Heart right ventricle (tissue), 16 donors: ENCODE data around the gene USH2A. TPM values are rescaled to one million over a fixed set of nuclear protein-coding genes. Genes with fewer than 3 reads are reported as not detected.

Experiments used
- ATAC-seq, 8 donors: fragments of 200-7000 bp; cut with Tn5 transposase; one replicate each; pipeline ENCODE4 v1.9.1; 2020; ENCODE audit warnings: mild to moderate bottlenecking in 8 of 8, moderate library complexity in 8 of 8, moderate number of reproducible peaks in 1 of 8
- DNase-seq, 2 donors: peaks; one replicate each; pipeline ENCODE4 v3.0.0-alpha.2; 2020
- H3K27ac ChIP-seq, 10 donors: fragments of 200-600 bp; sonication (generic) in 2 of 10; one replicate each; pipeline versions ENCODE4 v1.5.0 to v1.8.0; 2020 to 2022; ENCODE audit warnings: mild to moderate bottlenecking in 3 of 10
- H3K27me3 ChIP-seq, 7 donors: fragments of 200-600 bp; one replicate each; pipeline ENCODE4 v1.8.0; 2021 to 2022; ENCODE audit warnings: mild to moderate bottlenecking in 2 of 7
- H3K36me3 ChIP-seq, 9 donors: fragments of 200-600 bp; sonication (generic) in 1 of 9; one replicate each; pipeline versions ENCODE4 v1.5.0 to v1.8.0; 2020 to 2022; ENCODE audit warnings: mild to moderate bottlenecking in 2 of 9
- H3K4me1 ChIP-seq, 9 donors: fragments of 200-600 bp; sonication (generic) in 1 of 9; one replicate each; pipeline versions ENCODE4 v1.5.0 to v1.8.0; 2020 to 2022; ENCODE audit warnings: mild to moderate bottlenecking in 4 of 9
- H3K4me3 ChIP-seq, 10 donors: fragments of 200-600 bp; sonication (generic) in 2 of 10; one replicate each; pipeline versions ENCODE4 v1.5.0 to v1.8.0; 2020 to 2022; ENCODE audit warnings: mild to moderate bottlenecking in 7 of 10, moderate library complexity in 2 of 10
- H3K9me3 ChIP-seq, 11 donors: fragments of 200-600 bp in 10 of 11; sonication (generic) in 2 of 11; one replicate each; pipeline versions ENCODE4 v1.5.0 to v1.8.0; 2013 to 2022; ENCODE audit warnings: mild to moderate bottlenecking in 2 of 11, control low read depth in 1 of 11, moderate library complexity in 1 of 11
- WGBS, 2 donors: extraction: QIAGEN DNeasy Blood & Tissue Kit; methylation state at CpG; one replicate each; pipeline ENCODE4 v1.1.7; 2013; ENCODE audit warnings: inconsistent platforms in 1 of 2; 5-methylcytosine and 5-hydroxymethylcytosine counted together
- intact Hi-C, 10 donors: fragments of 100-400 bp; cut with DNase I; formaldehyde crosslinking; loops; one replicate each; pipeline versions ENCODE4 v1.11.1 to v1.14.2; 2022
- polyA plus RNA-seq, 2 donors: library from polyadenylated mRNA; stranded (reverse); fragments of 200-250 nt; gene quantifications; one replicate each; pipeline ENCODE4 v1.2.3, GENCODE V29; 2013
- total RNA-seq, 10 donors: library from RNA; stranded (reverse); fragmentation: NEBNext Ultra II Directional in 3 of 10; extraction: Animal tissue kit (Norgen Biotek cat#: 25700) in 3 of 10; gene quantifications; one replicate each; pipeline versions ENCODE4 v1.2.1 to v1.2.4, GENCODE V29; 2021 to 2023
- TF ChIP-seq, protein P1 (sequence below), 9 donors: fragments of 200-600 bp; sonication (generic) in 2 of 9; IDR thresholded peaks; one replicate each; pipeline versions ENCODE4 v1.5.0 to v1.8.0; 2021 to 2022; ENCODE audit warnings: antibody characterized with exemption in 9 of 9, mild to moderate bottlenecking in 5 of 9, moderate library complexity in 1 of 9
- donor health status: Arrhythmogenic right ventricular cardiomyopathy.
- donor health status: ischemic (EF 13 %, LVEDD 7.1; RV severe dilation, severe dysfunction).
- donor health status: healthy with polysubstance abuse.
- donor health status: DM: no; HTN: yes; CAD: no.
- donor health status: DM: no; HTN: no; CAD: no.
- donor health status: ischemic (EF 25% LVEDD 6.9; RV normal size, moderate dysfunction).
- donor health status: ischemic (EF 25% LVEDD 5.7; RV mildly dilated, moderate dysfunction).
- donor health status: healthy.
- donor health status: DM: yes; HTN: yes; CAD: no.
- donor health status: Ischemic cardiomyopathy.
- donor health status: ischemic (EF 35%, LVEDD 5.7; RV mildly dilated, moderate dysfunction).
- donor health status: nonischemic (EF 11% LVEDD 7.7; RV severe dilation, severe dysfunction).
- donor health status: DM: yes; HTN: yes; CAD: no.
- donor health status: PGD.
- donor health status: ischemic (EF 29% LVEDD 5.4; RV normal size, mild dysfunction).
- donor health status: nonischemic (EF 23%, LVEDD 6.1; RV moderate dilation, normal function).

USH2A gene
- total and polyA plus RNA-seq, 12 donors = 0.01 to 4.9 (median 3.6) TPM

DNA sequence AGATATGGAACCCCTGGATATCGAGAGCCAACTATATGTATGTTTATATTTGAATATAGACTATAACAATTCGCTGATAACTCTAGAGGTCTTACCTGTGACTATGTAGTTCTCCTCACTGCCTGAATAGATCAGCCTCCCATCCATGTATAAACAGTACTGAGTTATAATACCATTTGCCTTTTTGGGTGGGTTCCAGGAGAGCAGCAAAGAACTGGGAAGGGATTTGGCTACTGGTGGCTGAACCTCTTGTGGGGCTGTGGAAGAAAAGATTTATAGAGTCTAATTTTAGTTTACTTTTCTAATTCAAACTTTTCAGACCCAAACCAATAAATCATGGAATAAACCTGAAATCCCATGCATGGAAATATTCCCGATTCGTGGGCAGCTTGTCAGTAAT, 376.9 kb downstream of the USH2A start:
- WGBS, 2 donors = 86 to 89% methylated on average over 4 of the region's 4 CpGs
- intact Hi-C loops = no loop called here

DNA sequence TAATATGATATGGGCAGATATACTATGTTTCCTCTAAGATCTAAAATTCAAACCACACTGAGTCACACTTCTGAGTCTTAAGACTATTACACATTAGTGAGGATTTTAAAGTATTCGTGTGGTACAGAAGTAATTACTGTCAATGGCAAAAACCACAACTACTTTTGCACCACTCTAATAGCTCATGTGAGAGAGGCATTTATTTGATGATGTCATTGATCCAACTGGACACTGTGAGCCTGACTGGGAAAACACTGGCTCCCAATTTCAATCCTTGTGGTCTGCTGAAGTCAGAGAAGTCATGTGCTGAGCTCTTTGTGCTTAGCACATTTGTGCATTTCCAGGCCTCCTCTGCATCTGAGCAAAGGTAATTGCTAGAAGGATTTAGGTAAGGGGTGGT, 377.8 kb downstream of the USH2A start:
- Histone ChIP-seq H3K9me3 (no peaks in the 10 kb centered on the region), H3K36me3 (no peaks in the 10 kb centered on the region), H3K4me3 (no peak overlapping the region), H3K4me1 (no peaks in the 10 kb centered on the region), H3K27ac (no peak overlapping the region), H3K27me3 (no peaks in the 10 kb centered on the region)
- TF ChIP-seq, protein P1, sequence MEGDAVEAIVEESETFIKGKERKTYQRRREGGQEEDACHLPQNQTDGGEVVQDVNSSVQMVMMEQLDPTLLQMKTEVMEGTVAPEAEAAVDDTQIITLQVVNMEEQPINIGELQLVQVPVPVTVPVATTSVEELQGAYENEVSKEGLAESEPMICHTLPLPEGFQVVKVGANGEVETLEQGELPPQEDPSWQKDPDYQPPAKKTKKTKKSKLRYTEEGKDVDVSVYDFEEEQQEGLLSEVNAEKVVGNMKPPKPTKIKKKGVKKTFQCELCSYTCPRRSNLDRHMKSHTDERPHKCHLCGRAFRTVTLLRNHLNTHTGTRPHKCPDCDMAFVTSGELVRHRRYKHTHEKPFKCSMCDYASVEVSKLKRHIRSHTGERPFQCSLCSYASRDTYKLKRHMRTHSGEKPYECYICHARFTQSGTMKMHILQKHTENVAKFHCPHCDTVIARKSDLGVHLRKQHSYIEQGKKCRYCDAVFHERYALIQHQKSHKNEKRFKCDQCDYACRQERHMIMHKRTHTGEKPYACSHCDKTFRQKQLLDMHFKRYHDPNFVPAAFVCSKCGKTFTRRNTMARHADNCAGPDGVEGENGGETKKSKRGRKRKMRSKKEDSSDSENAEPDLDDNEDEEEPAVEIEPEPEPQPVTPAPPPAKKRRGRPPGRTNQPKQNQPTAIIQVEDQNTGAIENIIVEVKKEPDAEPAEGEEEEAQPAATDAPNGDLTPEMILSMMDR (IDR thresholded peaks at IDR 0.05) = no peak
- DNase-seq = no peak
- 78 to 84% methylated on average over 1 of the region's 1 CpG for WGBS, 2 donors
- intact Hi-C loops = no loop called here
- no peak for ATAC-seq

More for the DNA sequence above, 376.9 kb downstream of the USH2A start:
- Histone ChIP-seq H3K4me1 (no peaks in the 10 kb centered on the region), H3K4me3 (no peak overlapping the region), H3K9me3 (no peaks in the 10 kb centered on the region), H3K27ac (no peak overlapping the region), H3K27me3 (no peaks in the 10 kb centered on the region), H3K36me3 (no peaks in the 10 kb centered on the region)
- no peak for ATAC-seq
- no peak for DNase-seq
- TF ChIP-seq, protein P1 (IDR thresholded peaks at IDR 0.05) = no peak

DNA sequence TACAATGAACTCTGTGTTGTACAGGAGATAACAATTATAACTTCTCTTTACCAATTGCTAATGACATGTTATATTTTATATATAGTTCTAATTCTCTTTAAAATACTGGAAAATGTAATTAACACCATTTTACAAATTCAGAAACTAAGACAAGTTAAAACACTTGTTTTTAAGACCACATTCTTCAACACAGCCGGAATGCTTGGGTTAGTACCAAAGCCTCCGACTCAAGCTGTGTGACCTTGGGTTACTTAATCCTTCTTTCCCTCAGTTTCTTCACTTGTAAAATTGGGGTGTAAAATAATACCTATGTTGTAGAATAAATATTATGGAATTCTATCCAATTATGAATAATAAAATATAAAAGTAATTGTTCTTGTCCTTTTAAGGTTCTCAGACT, 378.7 kb downstream of the USH2A start:
- intact Hi-C loops = no loop called here
- TF ChIP-seq, protein P1 (IDR thresholded peaks at IDR 0.05) = no peak
- H3K9me3 ChIP-seq = no peaks in the 10 kb centered on the region
- WGBS, 2 donors = 84 to 92% methylated on average over 2 of the region's 2 CpGs
- H3K27ac ChIP-seq = no peak overlapping the region
- H3K4me1 ChIP-seq = no peaks in the 10 kb centered on the region
- ATAC-seq (no peak), DNase-seq (no peak)
- no peak overlapping the region for H3K4me3 ChIP-seq
- H3K36me3 ChIP-seq = no peaks in the 10 kb centered on the region
- no peaks in the 10 kb centered on the region for H3K27me3 ChIP-seq

DNA sequence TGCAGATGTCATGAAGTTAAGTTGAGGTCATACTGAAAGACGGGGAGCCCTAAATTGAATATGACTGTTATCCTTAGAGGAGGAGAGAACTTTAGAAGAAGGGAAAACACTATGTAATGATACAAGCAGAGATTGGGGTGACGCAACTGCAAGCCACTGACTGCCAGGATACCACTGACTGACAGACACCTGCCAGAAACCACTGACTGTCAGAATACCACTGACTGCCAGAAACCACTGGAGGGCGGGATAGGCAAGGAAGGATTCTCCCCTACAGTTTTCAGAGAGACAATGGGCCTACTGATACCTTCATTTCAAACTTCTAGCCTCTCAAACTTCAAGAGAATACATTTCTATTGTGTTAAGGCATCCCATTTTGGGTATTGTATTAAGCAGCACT, 388.7 kb downstream of the USH2A start:
- ATAC-seq = no peak
- TF ChIP-seq, protein P1 (IDR thresholded peaks at IDR 0.05) = no peak
- no peak for DNase-seq
- 46 to 60% methylated on average over 3 of the region's 3 CpGs for WGBS, 2 donors
- Histone ChIP-seq H3K27ac (no peak overlapping the region), H3K27me3 (no peaks in the 10 kb centered on the region), H3K9me3 (peaks cover 0 to 7% (median 0%) of the 10 kb centered on the region in 11 donors), H3K4me3 (no peak overlapping the region), H3K36me3 (no peaks in the 10 kb centered on the region), H3K4me1 (no peaks in the 10 kb centered on the region)
- intact Hi-C loops = no loop called here
